Superior temporal gyrus (tissue), 1 donor: Measurements from ENCODE around the gene WDR90.
"Not testable (repeated sequence)": the region's sequence is repeated elsewhere in the genome, so short reads cannot be mapped to it uniquely, and the experiment has no call there.

Experiments used
- DNase-seq: peaks from one replicate; pipeline ENCODE4 v3.0.0-alpha.2; 2016; ENCODE audit errors: extremely low spot score

WDR90 gene

GRCh38 chr16:689175-689897, 40.2 kb downstream of the WDR90 start:
- no peak for DNase-seq

GRCh38 chr16:691242-691641, 42.1 kb downstream of the WDR90 start:
- not testable (repeated sequence) for DNase-seq

GRCh38 chr16:692356-693108, 43.4 kb downstream of the WDR90 start:
- DNase-seq, result no peak

- DNase-seq, result no peak
Measured at GRCh38 chr16:693364-693763, 44.2 kb downstream of the WDR90 start.

DNA sequence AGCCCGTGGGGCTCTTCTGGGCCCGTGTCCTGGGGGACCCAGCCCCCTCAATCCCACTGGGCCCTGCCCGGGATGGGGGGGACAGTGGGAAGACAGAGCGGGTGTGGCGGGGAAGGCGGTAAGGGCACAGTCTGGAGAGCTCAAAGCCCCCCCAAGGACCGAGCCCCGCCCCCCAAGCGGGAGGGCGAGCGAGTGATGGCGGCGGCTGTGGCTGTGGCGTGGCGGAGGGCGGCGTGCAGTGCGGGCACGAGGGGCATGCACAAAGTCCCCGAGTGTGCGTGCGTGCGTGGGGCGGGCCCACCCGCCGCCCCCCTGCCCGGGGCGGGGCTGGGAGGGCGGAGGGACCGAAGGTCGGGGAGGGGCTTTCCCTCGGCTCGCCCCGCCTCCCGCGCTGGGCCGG, 44.6 kb downstream of the WDR90 start:
- no peak for DNase-seq

GRCh38 chr16:694187-694862, 45.2 kb downstream of the WDR90 start:
- no peak for DNase-seq

DNA sequence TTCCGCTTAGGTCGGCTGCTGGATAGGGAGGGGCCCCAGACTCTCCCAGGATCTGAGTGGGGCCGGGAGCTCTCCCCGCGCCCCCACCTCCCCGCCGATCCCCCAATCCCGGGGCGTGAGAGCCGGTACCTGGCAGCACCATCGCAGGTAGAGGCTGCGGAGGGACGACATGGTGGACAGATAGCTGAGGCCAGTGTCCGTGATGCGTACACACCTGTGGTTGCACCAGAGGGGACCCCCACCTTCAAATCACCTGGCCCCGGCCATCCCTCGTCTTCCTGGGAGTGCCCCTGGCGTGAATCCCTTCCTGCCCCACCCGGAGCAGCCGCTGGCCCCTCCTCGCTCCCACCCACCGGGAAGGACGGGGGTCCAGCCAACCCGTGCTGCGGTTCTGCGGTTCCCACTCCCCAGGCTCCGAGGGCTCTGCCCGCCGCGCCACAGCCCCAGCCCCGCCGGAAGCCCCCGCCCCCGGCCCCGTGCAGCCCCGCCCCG, 45.7 kb downstream of the WDR90 start:
- DNase-seq, result no peak

DNA sequence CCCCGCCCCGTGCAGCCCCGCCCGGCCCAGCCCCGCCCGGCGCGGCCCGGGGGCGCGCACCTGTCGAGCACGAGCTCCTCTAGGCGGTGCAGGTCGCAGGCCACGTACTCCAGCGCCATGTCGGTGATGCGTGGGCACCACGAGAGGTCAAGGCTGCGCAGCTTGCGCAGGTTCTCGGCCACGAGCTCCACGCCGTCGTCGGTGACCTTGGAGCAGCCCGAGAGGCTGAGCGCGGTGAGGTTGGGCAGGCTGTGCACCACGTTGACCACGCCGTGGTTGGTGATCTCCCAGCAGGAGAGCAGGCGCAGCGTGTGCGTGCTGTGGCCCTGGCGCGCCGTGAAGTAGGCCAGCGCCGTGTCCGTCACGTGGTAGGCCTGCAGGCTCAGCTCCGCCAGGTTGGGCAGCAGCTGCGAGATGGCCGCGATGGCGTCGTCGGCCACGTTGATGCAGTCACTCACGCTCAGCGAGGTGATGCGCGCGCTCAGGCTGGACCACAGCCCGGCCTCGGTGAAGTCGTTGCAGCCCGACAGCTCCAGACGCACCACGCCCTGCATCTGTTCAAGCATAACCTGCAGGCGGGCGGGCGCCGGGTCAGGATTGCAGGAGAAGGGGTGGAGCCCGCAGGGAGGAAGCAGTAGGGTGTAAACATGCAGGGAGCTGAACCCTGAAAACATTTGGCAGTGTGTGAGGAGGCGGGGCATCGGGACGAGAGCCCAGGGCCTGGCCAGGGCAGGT, 46.4 kb downstream of the WDR90 start:
- no peak for DNase-seq

DNA sequence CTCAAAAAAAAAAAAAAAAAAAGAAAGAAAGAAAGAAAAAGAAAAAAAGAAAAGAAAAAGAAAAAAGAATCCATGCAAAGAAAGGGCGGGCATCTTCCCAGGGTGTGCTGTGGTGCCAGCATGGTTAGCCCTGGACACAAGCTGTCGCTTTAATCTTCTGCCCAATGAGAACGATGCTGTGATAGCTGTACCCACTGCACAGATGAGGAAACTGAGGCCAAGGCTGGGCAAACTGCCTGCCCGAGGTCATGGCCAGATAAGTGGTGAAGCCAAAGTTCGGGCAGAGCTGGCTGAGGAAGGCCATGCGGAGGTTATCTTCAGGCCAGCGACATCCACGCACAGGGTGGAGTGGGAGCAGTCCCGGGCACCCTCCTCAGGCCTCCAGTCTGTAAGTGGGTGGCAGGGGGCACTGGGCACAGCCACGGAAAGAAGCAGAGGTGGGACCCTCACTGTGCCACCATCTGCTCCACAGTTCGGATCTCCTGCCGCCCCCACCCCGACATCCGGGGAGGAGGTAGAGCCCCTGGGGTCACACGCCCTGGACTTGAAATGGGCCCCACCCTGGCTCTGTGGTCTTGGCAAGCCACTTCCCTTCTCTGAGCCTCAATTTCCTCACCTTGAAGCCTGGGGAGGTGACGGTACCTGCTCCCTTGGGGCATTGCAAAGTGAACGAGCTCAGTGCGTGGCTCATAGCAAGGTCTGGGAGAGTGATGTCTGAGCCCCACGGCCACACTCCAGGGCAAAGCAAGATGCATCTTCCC, 49.9 kb downstream of the WDR90 start:
- DNase-seq, result no peak

- no peak for DNase-seq
Measured at GRCh38 chr16:700684-701584, 51.8 kb downstream of the WDR90 start.

- no peak for DNase-seq
Measured at GRCh38 chr16:702341-702740, 53.2 kb downstream of the WDR90 start.

GRCh38 chr16:703406-703805, 54.2 kb downstream of the WDR90 start:
- no peak for DNase-seq

DNA sequence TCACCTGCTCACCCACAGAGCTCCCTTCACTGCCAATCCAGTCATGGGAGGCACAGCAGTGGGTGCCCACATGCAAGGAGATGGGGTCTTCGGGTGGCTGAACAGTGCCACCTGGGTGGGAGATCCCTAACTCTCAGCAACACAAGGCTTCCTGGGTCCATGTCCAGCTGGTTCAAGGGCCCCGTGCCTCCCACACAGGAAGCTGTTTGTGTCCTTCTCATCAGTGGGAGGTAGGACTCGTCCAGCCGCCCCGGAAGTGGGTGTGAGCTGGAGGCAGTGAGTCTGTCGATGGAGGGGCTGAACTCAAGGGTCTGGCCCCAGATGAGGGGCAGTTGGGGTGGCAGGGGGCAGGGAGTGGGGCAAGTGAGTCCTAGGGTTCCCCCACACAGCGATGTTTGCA, 54.9 kb downstream of the WDR90 start:
- no peak for DNase-seq

GRCh38 chr16:704552-705380, 55.6 kb downstream of the WDR90 start:
- no peak for DNase-seq

DNA sequence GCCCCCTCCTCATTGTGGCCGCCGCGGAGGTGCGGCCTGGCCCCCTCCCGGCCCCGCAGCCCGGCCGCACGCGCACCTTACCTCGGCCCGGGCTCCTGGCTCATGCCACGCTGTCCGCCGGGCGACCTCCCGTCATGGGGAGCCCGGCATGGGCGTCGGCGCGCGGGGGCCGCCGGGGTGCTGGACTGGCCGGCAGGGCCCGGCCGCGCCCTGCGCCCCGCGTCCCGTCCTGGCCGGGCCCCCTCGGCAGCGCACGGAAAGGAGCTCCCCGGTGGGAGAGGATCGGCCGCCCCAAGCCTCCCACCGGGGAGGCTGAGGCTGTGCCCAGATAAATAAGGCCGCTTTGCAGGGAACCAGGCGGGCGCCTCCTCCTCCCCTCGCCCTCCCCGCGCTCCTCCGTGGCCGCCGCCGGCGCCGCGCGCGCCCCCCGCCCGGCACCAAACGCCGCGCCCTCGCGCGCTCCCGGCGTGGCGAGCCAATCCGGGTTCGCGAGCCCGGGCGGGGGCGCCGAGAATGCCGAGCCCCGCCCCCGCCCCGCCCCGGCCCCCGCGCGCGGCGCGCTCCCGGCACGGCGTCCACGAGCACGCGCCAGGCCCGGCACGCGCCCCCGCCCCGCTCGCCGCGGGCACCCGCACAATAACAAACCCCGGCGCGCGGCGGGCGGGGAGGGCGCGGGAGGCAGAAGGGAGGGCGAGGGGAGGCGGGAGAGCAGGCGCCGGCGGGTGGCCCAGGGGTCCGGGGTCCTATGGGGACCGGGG, 56.4 kb downstream of the WDR90 start, which contains the start of gene FBXL16:
FBXL16 (minus strand) TSS at position 371 of the 758 bp plus-strand sequence. CDS start 8,396 bp downstream, outside the sequence.
- DNase-seq, result no peak

- DNase-seq, result no peak
Measured at GRCh38 chr16:706189-707061, 57.3 kb downstream of the WDR90 start.

DNA sequence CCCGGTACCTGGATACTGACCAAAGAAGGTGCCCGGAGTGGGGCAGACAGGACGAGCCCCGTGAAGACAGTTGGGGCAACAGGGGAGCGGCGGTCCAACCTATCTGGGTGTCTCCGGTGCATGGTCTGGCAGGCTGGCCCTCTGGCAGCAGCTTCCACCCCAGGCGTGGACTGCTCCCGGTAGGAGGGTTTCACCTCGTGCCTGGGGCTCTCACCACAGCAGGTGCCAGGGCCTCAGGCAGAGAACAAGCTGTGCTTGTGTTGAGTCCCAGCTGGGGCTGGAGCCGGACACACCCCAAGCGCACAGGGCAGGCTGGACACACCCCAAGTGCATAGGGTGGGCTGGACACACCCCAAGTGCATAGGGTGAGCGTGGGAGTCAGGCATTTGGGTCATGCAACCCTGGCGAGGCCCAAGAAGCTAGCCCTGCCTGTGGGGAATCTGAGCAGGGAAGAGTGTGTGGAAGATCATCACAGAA, 57.9 kb downstream of the WDR90 start:
- DNase-seq, result no peak
